Small intestine (tissue), 4 donors: Measurements from ENCODE around the gene OXCT1. TPM values are rescaled to one million over a fixed set of nuclear protein-coding genes. Genes with fewer than 3 reads are reported as not detected.

ENCODE experiments used
- polyA plus RNA-seq, 4 donors: library from polyadenylated mRNA; stranded (reverse) in 3 of 4; unstranded in 1 of 4; fragments of 200-250 nt in 3 of 4; fragments of 120-200 nt in 1 of 4; gene quantifications; one replicate each; pipeline versions ENCODE4 v1.2.1 to v1.2.3, GENCODE V29; 2013
- donor health status: healthy with polysubstance abuse.
- donor health status: Bipolar disorder and iron deficiency.
- donor health status: healthy.

The OXCT1 gene
- polyA plus RNA-seq, 4 donors: 2.9 to 29.8 (median 11.2) TPM

Other genes with a start within 250 kb of the OXCT1 start
- gene RIMOC1, start 33.9 kb upstream of the OXCT1 start, polyA plus RNA-seq: 10 to 100 TPM in 1 of 4 donors, 1 to 10 TPM in 3; 3.8 to 20.5 (median 6.8) TPM
- gene FBXO4, start 54.9 kb upstream of the OXCT1 start, polyA plus RNA-seq: 10 to 100 TPM; 11.1 to 18.1 (median 14.3) TPM